ENCODE data around the gene CINP. TPM values are rescaled to one million over a fixed set of nuclear protein-coding genes. Genes with fewer than 3 reads are reported as not detected.

The CINP gene
- total and polyA plus RNA-seq, 9 of the 15 experiments (the other 6 are each of a cell fraction or from before 2014, with no cell fraction given), result 36.3 to 63.2 (median 43.7) TPM

- no peak for TF ChIP-seq TOE1 (IDR thresholded peaks at IDR 0.05; ENCODE audit: borderline replicate concordance)
- no peak for TF ChIP-seq TOE1 (CRISPR knock-in tag; IDR thresholded peaks at IDR 0.05; ENCODE audit: borderline replicate concordance, low read depth)
- no peak for TF ChIP-seq SIN3A (IDR thresholded peaks at IDR 0.05; ENCODE audit: borderline replicate concordance in 2 of 2, control insufficient read depth in 1 of 2, low read depth in 2 of 2, low read length in 2 of 2)
- TF ChIP-seq ZNF584 (CRISPR knock-in tag; IDR thresholded peaks at IDR 0.05; ENCODE audit: low read depth), result no peak
- TF ChIP-seq ZNF133 (CRISPR knock-in tag; IDR thresholded peaks at IDR 0.05), result no peak
These were observed 20.5 kb downstream of the CINP start (continued) for GRCh38 chr14:102342238-102342637.

GRCh38 chr14:102341566-102341965 is 21.1 kb downstream of the CINP start:
- Histone ChIP-seq H3K4me1 (replicated peaks in 1 of 2; ENCODE audit: control insufficient read depth in 2 of 2, insufficient read depth in 2 of 2, low read length in 2 of 2) (no peaks in the 10 kb centered on the region; a peak in 1 of 5 replicates), H3K9me3 (replicated peaks; ENCODE audit: control insufficient read depth, insufficient read depth, low read depth, low read length) (no peaks in the 10 kb centered on the region), H3K79me2 (ENCODE audit: control insufficient read depth, insufficient read depth, low read length) (no peaks in the 10 kb centered on the region), H2AFZ (ENCODE audit: low read depth, low read length) (no peak overlapping the region), H3K9ac (ENCODE audit: insufficient read depth in 1 of 2, low read depth in 2 of 2, low read length in 2 of 2) (no peak overlapping the region), H3K4me3 (no peak overlapping the region), H4K20me1 (replicated peaks; ENCODE audit: control insufficient read depth, insufficient read depth, low read length) (no peaks in the 10 kb centered on the region), H3K27ac (ENCODE audit: extremely low read depth, low read depth, low read length) (no peak overlapping the region), H3K9me1 (ENCODE audit: control insufficient read depth, insufficient read depth, low read length) (no peaks in the 10 kb centered on the region), H3K4me2 (ENCODE audit: insufficient read depth, low read length) (no peak overlapping the region), H3K36me3 (ENCODE audit: control insufficient read depth, insufficient read depth, low read length) (peaks cover 23% of the 10 kb centered on the region; the same call in 2 of the 3 replicates), H3K27me3 (ENCODE audit: control insufficient read depth in 2 of 2, insufficient read depth in 2 of 2, low read length in 2 of 2) (no peaks in the 10 kb centered on the region)
- WGBS (ENCODE audit: insufficient coverage, low coverage, missing lambda C conversion rate), result 84% methylated on average over 7 of the region's 8 CpGs
- ChIA-PET POLR2A (no interaction called here), CTCF (ENCODE audit: low intra/inter-chr PET ratio) (no interaction called here)
- intact Hi-C loops (cut with micrococcal nuclease) (no loop called here), in situ Hi-C loops (cut with MboI) (no loop called here)
- no peak for DNase-seq (ENCODE audit: extremely low read depth in 1 of 4, low spot score in 3 of 4)
- ATAC-seq, result no peak; the same call in 2 of the 3 replicates
- FAIRE-seq, result no peak
- no TSS peak for BruUV-seq (replicated peaks)
- no peak for TF ChIP-seq GABPB1 (CRISPR knock-in tag; IDR thresholded peaks at IDR 0.05)
- TF ChIP-seq BRD4 (IDR thresholded peaks at IDR 0.05), result no peak
- peak; percentile 37; the same call in 1 of the 2 replicates for TF ChIP-seq POLR2G (IDR thresholded peaks at IDR 0.05; ENCODE audit: low read depth, low read length)
